NCI-H2227 treated with DMSO at 0.1 percent for 48 hours (cell line): Measurements from ENCODE around the gene RAD51B.

Experiments
- DNase-seq: peaks from one replicate; lab custom pipeline; 2025; lab: John Stamatoyannopoulos, UW

The RAD51B gene

GRCh38 chr14:68594737-68595380, 775.3 kb downstream of the RAD51B start:
- no peak for DNase-seq

DNA sequence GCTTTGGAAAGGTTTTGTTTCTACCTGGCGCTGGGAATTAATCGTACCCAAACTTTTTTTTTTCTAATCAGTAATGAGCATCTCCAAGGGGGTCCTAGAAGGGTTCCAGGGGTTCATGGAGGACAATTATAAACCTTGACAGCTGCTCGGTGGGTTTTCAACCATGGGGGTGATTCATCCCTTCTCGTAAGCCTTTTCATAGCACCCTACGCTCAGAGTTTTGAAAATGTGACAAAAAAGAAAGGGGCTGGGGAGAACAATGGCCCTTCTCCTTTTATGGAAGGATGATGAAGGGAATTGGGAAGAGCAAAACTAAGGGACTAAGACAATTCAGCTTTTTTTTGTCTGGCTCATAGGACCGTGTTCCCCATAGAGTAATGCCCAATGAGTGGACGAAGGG, 776.6 kb downstream of the RAD51B start:
- no peak for DNase-seq

DNA sequence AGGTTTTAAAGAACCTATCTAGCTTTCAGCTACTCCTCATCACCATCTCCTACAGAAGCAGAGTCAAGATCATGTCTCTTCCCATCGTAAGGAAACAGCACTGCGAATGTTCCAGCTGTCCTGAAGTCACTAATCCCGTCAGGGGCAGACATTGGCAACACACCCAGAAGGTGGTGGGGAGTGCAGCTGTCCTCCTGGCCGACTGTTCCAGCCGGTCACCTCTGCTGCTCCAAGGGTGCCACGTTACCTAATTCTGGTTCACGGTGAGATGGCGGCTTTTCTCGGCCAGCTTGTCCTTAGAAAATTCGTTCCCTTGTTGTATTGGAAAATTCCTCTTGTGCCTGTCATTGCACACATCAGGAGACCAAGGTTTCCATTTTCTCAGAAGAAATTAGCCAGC, 777.1 kb downstream of the RAD51B start:
- no peak for DNase-seq

DNA sequence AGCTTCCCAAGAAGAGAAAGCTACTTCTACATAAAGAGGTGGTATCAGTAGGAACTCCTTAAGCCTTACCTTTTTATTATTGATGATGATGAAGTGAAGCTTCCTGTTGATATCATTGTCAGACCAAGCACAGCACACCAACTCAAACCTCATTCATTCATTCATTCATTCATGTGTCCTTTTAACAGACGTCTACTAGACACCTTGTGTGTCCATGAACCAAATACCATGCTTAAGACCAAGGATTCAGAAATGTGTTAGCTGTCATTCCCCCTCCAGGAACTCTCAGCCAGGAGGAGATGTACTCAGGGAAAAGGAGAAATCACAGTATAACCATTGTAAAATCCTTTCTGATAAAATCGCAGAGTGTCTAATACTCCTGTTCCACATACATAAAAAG, 778.5 kb downstream of the RAD51B start:
- no peak for DNase-seq

GRCh38 chr14:68598621-68599447, 779.3 kb downstream of the RAD51B start:
- no peak for DNase-seq

DNA sequence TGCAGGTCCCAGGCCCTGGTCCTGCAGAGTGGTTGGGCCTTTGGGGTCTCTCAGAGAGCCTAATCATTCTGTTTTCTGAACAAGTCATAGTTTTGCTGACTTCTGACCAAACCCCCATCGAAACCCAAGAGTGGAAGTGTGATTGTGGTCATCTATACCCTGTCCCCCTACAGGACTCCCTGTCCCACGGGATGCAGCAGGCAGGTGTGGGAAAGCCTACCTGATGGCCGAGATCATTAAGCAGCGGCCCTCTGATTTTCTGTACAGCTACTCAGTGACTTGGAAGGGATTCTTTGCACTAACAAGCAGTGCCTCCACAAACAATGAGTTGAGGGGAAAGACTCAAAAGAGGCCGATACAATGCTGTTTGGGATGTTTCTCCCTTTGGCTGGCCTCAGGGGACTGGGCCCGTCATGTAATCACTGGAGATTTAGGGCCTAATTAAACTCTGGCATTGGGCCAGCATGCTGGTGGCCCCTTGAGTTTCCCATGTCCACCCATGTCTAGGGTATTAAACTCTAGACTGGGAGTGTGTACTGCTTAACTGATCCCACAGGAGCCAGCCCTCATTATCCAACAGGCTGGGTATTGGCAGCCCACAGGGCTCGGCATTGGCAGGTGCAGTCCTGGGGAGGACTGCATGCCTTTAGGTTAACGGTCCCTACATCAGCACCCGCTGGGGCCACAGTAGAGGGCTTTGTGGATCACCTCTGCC, 780.5 kb downstream of the RAD51B start:
- no peak for DNase-seq

GRCh38 chr14:68602507-68602906, 782.9 kb downstream of the RAD51B start:
- DNase-seq = no peak

- DNase-seq = no peak
Observed at GRCh38 chr14:68603533-68604360, 784.2 kb downstream of the RAD51B start.

DNA sequence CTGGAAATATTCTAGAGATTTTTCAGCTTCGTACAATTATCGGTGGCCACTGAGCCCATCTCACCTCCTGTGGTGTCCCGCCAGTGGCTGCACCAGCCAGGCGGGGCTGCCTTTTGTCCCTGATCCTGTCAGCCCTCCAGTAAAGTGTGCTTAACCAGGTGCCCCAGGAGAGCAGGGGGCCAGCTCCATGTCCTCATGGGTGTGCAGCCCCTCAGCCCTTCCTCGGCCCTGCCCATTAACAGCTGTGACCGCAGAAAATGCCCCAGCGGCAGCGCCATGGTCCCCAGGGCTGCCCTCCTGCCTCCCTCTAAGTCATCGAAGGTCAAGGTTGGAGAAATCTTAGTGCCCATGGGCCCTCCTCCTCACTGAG, 784.8 kb downstream of the RAD51B start:
- no peak for DNase-seq

DNA sequence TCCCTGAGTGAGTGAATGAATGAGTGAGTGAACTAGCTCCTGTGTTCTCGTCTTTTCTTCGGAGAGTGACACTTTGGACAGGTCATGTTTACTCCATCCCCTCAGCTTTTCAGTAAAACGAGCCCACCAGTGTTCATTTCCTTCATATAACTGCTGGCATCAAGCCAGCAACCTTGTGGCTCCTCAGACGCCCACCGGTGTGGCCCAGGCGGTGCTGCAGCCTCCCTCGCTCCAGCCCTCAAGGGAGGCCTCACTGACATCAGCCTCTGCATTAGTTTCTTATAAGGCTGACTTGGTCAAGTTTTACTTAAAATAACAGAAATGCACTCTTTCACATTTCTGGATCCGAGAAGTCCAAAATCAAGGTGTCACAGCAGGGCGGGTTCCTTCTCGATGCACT, 785.2 kb downstream of the RAD51B start:
- DNase-seq = no peak

GRCh38 chr14:68606176-68606575, 786.6 kb downstream of the RAD51B start:
- no peak for DNase-seq

- no peak for DNase-seq
Observed at GRCh38 chr14:68606644-68607043, 787.1 kb downstream of the RAD51B start.

DNA sequence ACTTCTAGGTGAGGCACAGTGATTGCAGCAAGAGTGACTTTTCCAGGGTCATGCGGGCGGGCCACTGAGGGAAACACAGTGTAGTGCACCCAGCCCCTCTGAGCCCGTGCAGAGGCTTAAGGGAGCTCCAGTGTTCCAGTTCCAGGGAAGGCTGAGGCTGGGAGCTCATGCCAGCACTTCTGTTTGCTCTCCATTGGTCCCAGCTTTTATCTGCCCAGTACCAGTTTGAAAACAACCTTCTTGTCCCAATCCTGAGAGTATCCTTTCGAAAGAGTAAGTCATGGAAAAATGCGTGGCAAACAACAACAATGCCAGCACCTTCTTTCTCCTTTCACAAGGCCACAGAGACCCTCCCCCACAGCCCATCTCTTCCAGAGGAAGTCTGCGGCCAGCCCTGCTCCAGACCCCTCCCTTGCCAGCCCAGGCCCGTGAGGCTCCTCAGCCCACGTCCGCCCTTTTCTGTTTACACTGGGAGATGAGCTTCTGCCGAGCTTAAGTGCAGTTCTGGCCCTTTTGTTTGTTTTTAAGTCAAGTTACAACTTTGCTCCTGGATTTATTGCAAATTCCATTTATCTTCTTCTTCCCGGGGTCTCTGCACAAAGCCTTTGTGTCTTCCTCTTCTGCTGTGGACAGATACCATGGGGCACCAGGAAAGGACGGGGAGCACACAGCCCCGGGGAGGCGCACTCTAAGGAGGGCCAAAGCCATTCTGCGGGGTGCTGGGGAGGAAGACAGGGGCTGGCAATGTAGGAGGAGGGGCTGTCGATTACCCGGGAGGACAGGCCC, 787.7 kb downstream of the RAD51B start:
- DNase-seq = no peak

GRCh38 chr14:68607867-68608573, 788.4 kb downstream of the RAD51B start:
- DNase-seq = no peak

DNA sequence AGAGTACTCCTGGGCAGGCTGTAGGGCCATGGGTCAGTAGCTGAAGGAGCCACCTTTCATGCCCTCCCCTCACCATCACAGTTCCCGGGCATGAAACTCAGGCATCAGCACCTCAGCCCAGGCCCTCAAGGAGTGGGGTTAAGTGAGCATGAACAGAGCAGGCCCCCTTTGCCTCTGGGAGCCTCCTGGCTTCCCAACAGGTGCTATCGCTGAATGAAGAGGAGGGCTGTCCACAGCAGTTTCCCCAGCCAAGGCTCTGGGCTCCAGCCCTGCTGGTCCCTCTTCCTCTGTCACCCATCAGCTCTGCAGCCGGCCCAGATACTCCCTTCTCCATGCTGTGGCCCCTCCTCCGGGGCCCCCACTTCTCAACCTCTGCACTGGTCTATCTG, 789.0 kb downstream of the RAD51B start:
- DNase-seq = no peak

- DNase-seq = no peak
Observed at GRCh38 chr14:68609012-68609411, 789.4 kb downstream of the RAD51B start.

DNA sequence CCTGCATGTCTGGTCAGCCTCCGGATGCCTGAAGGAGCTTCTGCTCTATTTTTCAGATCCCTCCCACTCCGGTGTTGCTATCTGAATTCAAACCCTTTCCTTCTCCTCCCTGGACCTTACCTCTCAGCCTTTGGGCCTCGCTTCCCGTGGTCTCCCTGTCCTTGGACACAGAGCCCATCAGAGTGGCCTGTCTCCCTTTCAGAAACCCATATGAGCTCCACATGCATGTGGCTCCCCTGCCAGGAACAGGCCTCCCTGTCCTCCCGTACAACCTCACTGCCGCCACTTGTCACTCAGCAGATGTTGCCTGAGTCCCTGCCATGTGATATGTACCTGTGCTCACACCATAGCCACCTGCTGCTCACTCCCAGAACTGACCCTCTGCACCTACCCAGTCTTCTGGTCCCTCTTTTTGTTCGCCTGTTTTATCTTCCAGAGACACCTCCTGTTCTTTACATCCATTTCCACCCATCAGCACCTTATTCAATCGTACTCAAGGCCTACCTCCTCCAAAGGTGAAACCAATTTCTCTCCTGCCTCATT, 790.7 kb downstream of the RAD51B start:
- no peak for DNase-seq

DNA sequence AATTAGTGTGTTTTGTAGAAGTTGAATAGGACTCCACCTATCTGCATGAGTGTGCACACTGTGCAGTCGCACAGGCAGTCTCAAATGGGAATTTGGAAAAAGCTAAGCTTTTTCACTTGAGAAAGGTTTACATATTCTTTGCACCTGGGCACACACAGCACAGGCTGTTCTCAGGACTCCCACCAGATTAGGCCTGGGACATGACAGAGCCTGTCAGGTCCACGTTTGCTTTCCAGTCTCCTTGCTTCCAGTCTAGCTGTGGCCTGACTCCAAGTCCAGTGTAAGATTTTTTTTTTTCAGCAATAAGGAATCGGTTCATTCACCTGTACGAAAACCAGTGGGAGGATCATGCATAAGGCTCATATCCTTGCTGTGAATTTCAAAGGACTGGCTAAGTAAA, 792.0 kb downstream of the RAD51B start:
- no peak for DNase-seq

- DNase-seq = no peak
Observed at GRCh38 chr14:68612049-68612448, 792.5 kb downstream of the RAD51B start.

DNA sequence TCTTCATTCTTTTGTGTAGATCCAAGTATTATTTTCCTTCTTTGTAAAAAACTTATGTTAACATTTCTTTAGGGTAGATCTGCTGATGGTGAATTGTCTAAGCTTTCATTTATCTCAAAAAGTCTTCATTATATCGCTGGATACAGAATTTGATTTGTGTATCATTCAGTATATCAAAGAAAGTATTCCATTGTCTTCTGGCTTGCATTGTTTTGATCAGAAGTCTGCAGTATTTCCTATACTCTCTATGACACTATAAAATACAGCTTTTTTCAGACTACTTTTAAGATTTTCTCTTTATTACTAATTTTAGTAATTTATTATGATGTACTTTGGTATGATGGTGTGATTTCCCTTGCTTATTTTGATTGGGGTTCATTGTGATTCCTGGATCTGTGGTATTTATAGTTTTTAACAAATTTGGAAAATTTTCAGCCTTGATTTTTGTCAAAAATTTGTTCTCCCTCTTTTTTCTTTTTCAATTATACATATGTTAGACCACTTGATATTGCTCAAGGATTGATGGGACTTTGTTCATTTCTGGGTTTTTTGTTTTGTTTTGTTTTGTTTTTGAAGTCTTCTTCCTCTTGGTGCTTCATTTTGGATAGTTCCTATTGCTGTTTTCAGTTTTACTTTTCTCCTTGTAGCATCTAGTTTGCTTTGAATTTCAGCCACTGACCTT, 796.8 kb downstream of the RAD51B start:
- DNase-seq = peak; percentile 0
